Measurements from ENCODE around the gene MRGPRD.
"Not testable (repeated sequence)": the region's sequence is repeated elsewhere in the genome, so short reads cannot be mapped to it uniquely, and the experiment has no call there.

The MRGPRD gene

GRCh38 chr11:68977781-68978625, 2.8 kb downstream of the MRGPRD start:
- in situ Hi-C loops (cut with MboI; ENCODE audit: low sequenced_read_pairs, unreplicated experiment): no loop called here
- no peak for DNase-seq (ENCODE audit: low spot score)
- TF ChIP-seq CTCF (IDR thresholded peaks at IDR 0.05; ENCODE audit: borderline replicate concordance, control extremely low read depth, extremely low read depth, insufficient read depth, missing control alignments): no peak

GRCh38 chr11:68976563-68976962, 4.2 kb downstream of the MRGPRD start:
- DNase-seq (ENCODE audit: low spot score): no peak
- in situ Hi-C loops (cut with MboI; ENCODE audit: low sequenced_read_pairs, unreplicated experiment): no loop called here

GRCh38 chr11:68976095-68976494, 4.7 kb downstream of the MRGPRD start:
- in situ Hi-C loops (cut with MboI; ENCODE audit: low sequenced_read_pairs, unreplicated experiment): no loop called here
- no peak for DNase-seq (ENCODE audit: low spot score)
- no peak for TF ChIP-seq CTCF (IDR thresholded peaks at IDR 0.05; ENCODE audit: borderline replicate concordance, control extremely low read depth, extremely low read depth, insufficient read depth, missing control alignments)

More at GRCh38 chr11:68976563-68976962, 4.2 kb downstream of the MRGPRD start:
- TF ChIP-seq CTCF (IDR thresholded peaks at IDR 0.05; ENCODE audit: borderline replicate concordance, control extremely low read depth, extremely low read depth, insufficient read depth, missing control alignments): no peak

GRCh38 chr11:68974421-68975194, 6.2 kb downstream of the MRGPRD start:
- TF ChIP-seq CTCF (IDR thresholded peaks at IDR 0.05; ENCODE audit: borderline replicate concordance, control extremely low read depth, extremely low read depth, insufficient read depth, missing control alignments): no peak
- peak; percentile 67 for DNase-seq (ENCODE audit: low spot score)

GRCh38 chr11:68973706-68974105, 7.1 kb downstream of the MRGPRD start:
- in situ Hi-C loops (cut with MboI; ENCODE audit: low sequenced_read_pairs, unreplicated experiment): not testable (repeated sequence)

More at GRCh38 chr11:68974421-68975194, 6.2 kb downstream of the MRGPRD start:
- in situ Hi-C loops (cut with MboI; ENCODE audit: low sequenced_read_pairs, unreplicated experiment): no loop called here

GRCh38 chr11:68973219-68973618, 7.6 kb downstream of the MRGPRD start:
- in situ Hi-C loops (cut with MboI; ENCODE audit: low sequenced_read_pairs, unreplicated experiment): no loop called here

More at GRCh38 chr11:68973706-68974105, 7.1 kb downstream of the MRGPRD start:
- DNase-seq (ENCODE audit: low spot score): not testable (repeated sequence)

More at GRCh38 chr11:68973219-68973618, 7.6 kb downstream of the MRGPRD start:
- no peak for TF ChIP-seq CTCF (IDR thresholded peaks at IDR 0.05; ENCODE audit: borderline replicate concordance, control extremely low read depth, extremely low read depth, insufficient read depth, missing control alignments)
- DNase-seq (ENCODE audit: low spot score): no peak

All from GM13976 (cell line).